Epithelial cell of esophagus (primary cell): ENCODE results near the gene MORC4.
A peak's percentile ranks its signal among the peaks of the same experiment; 100 is the strongest.

Experiments
- DNase-seq: peaks from one replicate; pipeline ENCODE4 v3.0.0; 2010; ENCODE audit warnings: low read depth
- H3K4me3 ChIP-seq: 2 replicates; pipeline ENCODE4 v1.5.1; 2011; ENCODE audit warnings: mild to moderate bottlenecking, low read length, control low read depth
- TF ChIP-seq, protein P1 (sequence below): IDR thresholded peaks from 2 replicates; pipeline ENCODE4 v1.5.1; 2011; ENCODE audit warnings: low read depth, mild to moderate bottlenecking, low read length, control low read depth, inconsistent platforms; ENCODE audit not compliant: insufficient read depth; ENCODE audit errors: missing control alignments

The MORC4 gene

DNA sequence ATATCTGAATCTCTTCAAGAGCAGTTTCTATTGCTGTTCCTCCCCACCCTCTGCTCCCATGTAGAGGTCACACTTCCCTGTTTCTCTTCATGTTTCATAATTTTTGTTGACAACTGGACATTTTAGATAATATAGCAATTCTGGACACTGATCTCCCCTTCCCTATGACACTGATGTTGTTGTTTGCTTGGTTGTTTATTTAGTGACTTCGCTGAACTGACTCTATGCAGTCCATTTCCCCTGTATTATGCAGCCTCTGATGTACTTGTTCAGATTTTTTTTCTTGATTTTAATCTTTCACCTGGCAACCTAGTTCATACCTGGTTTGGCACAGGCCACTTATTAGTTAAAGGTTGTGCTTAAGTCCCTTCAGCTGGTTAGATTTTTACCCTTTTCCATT, 50.6 kb downstream of the MORC4 start:
- no peak overlapping the region for H3K4me3 ChIP-seq
- DNase-seq: no peak
- TF ChIP-seq, protein P1, sequence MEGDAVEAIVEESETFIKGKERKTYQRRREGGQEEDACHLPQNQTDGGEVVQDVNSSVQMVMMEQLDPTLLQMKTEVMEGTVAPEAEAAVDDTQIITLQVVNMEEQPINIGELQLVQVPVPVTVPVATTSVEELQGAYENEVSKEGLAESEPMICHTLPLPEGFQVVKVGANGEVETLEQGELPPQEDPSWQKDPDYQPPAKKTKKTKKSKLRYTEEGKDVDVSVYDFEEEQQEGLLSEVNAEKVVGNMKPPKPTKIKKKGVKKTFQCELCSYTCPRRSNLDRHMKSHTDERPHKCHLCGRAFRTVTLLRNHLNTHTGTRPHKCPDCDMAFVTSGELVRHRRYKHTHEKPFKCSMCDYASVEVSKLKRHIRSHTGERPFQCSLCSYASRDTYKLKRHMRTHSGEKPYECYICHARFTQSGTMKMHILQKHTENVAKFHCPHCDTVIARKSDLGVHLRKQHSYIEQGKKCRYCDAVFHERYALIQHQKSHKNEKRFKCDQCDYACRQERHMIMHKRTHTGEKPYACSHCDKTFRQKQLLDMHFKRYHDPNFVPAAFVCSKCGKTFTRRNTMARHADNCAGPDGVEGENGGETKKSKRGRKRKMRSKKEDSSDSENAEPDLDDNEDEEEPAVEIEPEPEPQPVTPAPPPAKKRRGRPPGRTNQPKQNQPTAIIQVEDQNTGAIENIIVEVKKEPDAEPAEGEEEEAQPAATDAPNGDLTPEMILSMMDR: no peak

DNA sequence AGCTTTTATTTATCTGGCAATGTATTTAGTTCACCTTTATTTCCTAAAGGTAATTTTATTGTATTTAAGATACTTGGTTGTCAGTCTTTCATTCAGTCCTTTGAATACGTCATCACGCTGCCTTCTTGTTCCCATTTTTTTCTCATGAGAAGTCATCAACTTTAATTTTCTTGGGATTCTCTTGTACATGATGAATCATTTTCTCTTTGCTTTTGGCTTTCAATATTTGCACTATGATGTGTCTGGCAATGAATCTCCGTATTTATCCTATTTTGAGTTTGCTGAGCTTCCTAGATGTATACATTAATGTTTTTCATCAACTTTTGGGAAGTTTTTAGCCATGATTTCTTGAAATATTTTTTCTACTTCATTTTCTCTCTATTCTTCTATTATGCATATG, 51.4 kb downstream of the MORC4 start:
- TF ChIP-seq, protein P1: no peak
- peak; percentile 54 for DNase-seq
- H3K4me3 ChIP-seq: no peak overlapping the region

DNA sequence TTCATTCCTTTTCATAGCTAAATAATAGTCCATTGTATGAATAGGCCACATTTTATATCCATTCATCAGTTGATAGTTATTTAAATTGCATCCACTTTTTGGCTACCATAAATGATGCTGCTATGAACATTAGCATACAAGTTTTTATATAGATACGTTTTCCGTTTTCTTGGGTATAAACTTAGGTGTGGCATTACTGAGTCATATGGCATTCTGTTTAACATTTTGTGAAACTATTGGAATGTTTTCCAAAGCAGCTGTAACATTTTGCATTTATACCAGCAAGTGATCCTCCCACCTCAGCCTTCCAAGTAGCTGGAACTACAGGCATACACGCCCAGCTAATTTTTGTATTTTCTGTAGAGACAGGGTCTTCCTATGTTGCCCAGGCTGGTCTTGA, 53.5 kb downstream of the MORC4 start:
- TF ChIP-seq, protein P1: no peak
- H3K4me3 ChIP-seq: no peak overlapping the region
- no peak for DNase-seq

DNA sequence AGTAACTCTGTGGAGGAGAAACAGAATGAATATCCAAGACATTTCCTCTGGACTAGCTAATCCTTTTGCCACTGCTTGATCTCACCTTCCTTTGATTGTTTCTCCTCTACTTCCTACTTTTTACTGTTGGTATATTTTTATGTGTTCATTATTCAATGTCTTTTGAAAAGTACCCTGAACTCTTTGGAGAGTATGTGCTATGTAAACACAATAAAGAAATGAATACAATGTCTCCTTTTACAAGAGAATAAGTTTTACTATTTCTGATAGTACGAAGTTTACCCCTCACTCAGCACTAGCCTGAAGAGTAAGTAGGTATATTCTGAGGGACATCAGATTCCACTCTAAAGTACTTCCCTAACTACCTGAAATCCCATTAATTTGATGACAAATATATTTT, 59.9 kb downstream of the MORC4 start:
- DNase-seq: no peak
- TF ChIP-seq, protein P1: no peak
- H3K4me3 ChIP-seq: no peak overlapping the region

DNA sequence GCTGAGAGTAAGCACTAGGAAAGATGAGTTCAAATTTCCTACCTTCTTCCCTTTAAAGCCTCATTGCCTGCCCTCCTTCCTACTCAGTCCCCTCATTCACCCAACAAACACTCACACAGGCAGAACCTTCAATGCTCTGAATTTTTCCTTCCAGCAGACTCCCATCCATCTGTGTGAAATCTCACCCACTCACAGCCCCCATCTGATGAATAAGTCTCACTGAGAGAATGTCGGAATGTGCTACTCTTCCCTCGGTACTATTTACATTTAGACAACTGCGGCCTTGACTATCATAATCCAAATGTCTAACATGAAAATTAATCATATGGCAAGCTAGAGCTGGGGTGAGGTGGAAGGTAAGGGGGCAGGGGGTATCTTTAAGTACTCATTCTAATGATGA, 60.4 kb downstream of the MORC4 start:
- TF ChIP-seq, protein P1: no peak
- no peak overlapping the region for H3K4me3 ChIP-seq
- no peak for DNase-seq

DNA sequence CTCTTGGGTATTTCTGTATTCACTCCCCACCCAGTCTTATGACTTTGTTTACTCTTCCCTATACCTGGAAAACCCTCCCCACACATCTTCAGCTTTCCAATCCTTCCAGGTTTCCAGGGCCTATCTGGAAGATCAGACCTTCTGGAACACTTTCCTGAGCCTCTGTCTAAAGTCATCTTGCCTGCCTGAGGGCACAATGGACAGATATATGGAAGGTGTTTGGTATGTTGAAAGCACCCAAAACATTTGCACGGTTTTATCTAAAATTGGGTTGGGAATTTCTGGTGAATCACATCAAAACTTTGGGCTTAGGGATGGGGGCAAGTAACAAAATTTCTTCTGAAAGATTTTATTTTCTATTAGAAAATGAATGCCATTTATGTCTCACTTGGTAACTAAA, 63.8 kb downstream of the MORC4 start:
- DNase-seq: no peak
- TF ChIP-seq, protein P1: no peak
- no peak overlapping the region for H3K4me3 ChIP-seq

DNA sequence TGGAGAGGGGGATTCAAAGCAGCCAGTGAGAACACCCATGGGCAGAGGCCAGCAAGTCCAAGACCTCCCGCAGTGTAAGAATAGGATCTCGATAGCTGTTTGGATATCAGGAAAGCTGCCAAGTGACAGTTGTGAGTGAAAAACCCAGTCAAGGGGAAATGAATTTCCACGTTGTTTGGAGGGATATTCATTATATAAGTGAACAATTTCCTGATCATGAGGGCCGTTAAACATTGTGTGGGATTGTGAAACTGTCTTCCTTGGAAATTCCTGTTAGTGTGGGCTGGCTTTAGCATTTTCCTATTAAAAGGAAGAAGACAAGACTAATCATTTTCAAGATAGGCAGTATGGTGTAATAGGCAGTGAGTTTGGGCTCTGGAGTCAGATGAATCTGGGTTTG, 64.8 kb downstream of the MORC4 start:
- TF ChIP-seq, protein P1: no peak
- H3K4me3 ChIP-seq: no peak overlapping the region
- no peak for DNase-seq
